ENCODE measurements around the gene EMC9. TPM values are rescaled to one million over a fixed set of nuclear protein-coding genes. Genes with fewer than 3 reads are reported as not detected.

Gene EMC9
- total and polyA plus RNA-seq, 2 of the 8 experiments (the other 6 are each of a cell fraction or from before 2014, with no cell fraction given) = 38.4 to 47.2 TPM

GRCh38 chr14:24177041-24177825 lies 35.8 kb upstream of the EMC9 start (continued):
- TF ChIP-seq CHD7 (IDR thresholded peaks at IDR 0.05; ENCODE audit: insufficient replicate concordance, low read length) = no peak
- no peak for TF ChIP-seq EGR1 (IDR thresholded peaks at IDR 0.05; ENCODE audit: borderline replicate concordance, low read depth, low read length)
- no peak for TF ChIP-seq SP1 (IDR thresholded peaks at IDR 0.05; ENCODE audit: low read depth, low read length)
- no peak for TF ChIP-seq CTBP2 (IDR thresholded peaks at IDR 0.05; ENCODE audit: borderline replicate concordance, insufficient read depth, insufficient read length, low read length)
- no peak for TF ChIP-seq USF2 (IDR thresholded peaks at IDR 0.05; ENCODE audit: low read length)
- no peak for TF ChIP-seq E2F6 (IDR thresholded peaks at IDR 0.05)
- TF ChIP-seq JUND (IDR thresholded peaks at IDR 0.05; ENCODE audit: low read length) = no peak
- no peak for TF ChIP-seq SP4 (IDR thresholded peaks at IDR 0.05; ENCODE audit: low read length)
- TF ChIP-seq TBP (IDR thresholded peaks at IDR 0.05; ENCODE audit: low read depth, low read length) = no peak

All from H1 (cell line).